ENCODE data around the gene PLCB3.
A peak's percentile ranks its signal among the peaks of the same experiment; 100 is the strongest.

Gene PLCB3

DNA sequence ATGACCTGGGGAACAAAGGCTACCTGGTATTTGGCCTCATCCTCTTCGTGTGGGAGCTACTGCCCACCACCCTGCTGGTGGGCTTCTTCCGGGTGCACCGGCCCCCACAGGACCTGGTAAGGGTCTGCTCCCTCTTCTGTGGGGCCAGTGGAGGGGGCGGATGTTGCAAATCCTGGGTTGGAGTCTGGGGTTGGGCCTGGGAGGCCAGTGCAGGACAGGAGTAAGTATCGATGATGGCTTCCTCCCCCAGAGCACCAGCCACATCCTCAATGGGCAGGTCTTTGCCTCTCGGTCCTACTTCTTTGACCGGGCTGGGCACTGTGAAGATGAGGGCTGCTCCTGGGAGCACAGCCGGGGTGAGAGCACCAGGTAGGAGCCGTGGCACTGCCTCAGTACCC is 37.0 kb downstream of the PLCB3 start:
- Histone ChIP-seq H3K36me3 (ENCODE audit: insufficient read depth, low read length) (no peaks in the 10 kb centered on the region), H3K4me1 (ENCODE audit: insufficient read depth, low read length) (peaks cover 25% of the 10 kb centered on the region), H3K27me3 (ENCODE audit: insufficient read depth, low read length) (peaks cover 40% of the 10 kb centered on the region), H2AFZ (ENCODE audit: low read depth, low read length) (no peak overlapping the region), H3K9me3 (ENCODE audit: low read length) (no peaks in the 10 kb centered on the region), H3K4me3 (ENCODE audit: low read length) (no peak overlapping the region)

DNA sequence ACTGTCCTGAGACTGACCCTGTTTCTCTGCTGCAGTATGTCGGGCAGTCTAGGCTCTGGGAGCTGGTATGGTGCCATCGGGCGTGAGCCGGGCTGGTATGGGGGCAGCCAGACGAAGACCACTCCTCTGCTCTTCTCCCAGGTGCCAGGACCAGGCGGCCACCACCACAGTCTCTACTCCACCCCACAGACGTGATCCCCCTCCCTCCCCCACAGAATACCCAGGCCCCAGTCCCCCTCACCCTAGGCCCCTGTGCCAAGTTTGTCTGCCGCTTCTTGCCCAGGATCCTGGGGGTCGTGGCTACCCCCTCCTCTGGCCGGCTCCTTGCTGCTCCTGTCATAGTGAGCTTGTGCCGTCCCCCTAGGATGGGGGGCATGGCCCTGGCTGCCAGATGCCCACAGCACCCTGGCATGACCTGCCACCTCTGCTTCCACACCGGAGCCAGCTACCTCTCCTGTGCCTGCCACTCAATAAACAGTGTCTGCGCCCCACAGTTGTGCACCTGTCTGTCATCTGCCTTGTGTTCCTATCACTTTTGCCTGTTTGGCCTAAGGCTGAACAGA is 37.8 kb downstream of the PLCB3 start:
- Histone ChIP-seq H2AFZ (ENCODE audit: low read depth, low read length) (no peak overlapping the region), H3K27me3 (ENCODE audit: insufficient read depth, low read length) (peaks cover 42% of the 10 kb centered on the region), H3K9me3 (ENCODE audit: low read length) (no peaks in the 10 kb centered on the region), H3K4me1 (ENCODE audit: insufficient read depth, low read length) (peaks cover 21% of the 10 kb centered on the region), H3K36me3 (ENCODE audit: insufficient read depth, low read length) (no peaks in the 10 kb centered on the region), H3K4me3 (ENCODE audit: low read length) (no peak overlapping the region)

DNA sequence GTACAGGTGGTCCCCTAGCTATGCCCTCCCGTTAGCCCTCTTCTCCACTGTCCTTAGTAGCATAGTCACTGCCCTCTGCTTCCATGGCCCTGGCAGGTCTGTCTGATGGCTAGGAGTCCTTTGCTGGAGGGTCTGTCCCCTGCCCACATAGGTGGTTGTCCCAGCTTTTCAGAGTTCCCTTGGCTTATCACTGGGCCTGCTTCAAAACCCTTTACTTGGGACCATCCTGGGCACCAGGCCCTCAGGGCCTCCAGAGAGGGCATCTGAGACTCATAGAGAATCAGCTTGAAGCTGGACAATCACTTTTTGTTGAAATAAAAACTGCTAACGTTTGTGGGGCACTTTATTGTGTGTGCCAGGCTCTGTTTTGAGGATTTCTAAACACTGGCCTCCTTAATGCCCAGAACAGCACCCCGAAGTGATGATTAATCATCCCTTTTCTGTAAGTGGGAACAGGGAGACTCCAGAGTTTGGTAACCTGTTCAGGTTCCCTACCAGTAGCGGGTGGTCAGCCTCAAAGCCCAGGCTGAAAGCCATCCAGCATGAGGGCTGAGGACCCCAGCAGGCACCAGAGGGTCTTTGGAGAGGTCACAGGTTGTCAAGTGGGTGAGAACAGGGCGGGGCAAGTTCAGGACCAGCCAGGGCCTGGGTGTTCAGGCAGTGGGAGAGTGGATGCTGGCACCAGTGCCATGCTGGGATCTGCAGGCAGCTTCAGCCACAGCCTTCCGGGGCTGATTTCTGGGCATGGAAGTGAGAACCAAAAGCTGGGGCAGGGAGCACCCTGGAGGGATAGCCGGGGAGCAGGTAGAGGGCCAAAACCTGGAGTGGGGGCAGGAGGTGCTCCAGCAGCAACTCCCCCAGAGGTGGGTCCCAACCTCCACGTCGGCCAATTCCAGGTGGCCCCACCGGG is 39.3 kb downstream of the PLCB3 start:
- no peak overlapping the region for H3K4me3 ChIP-seq (ENCODE audit: low read length)
- H2AFZ ChIP-seq (ENCODE audit: low read depth, low read length): no peak overlapping the region
- H3K36me3 ChIP-seq (ENCODE audit: insufficient read depth, low read length): no peaks in the 10 kb centered on the region
- H3K27me3 ChIP-seq (ENCODE audit: insufficient read depth, low read length): peaks cover 42% of the 10 kb centered on the region
- peaks cover 30% of the 10 kb centered on the region for H3K4me1 ChIP-seq (ENCODE audit: insufficient read depth, low read length)
- H3K9me3 ChIP-seq (ENCODE audit: low read length): no peaks in the 10 kb centered on the region

DNA sequence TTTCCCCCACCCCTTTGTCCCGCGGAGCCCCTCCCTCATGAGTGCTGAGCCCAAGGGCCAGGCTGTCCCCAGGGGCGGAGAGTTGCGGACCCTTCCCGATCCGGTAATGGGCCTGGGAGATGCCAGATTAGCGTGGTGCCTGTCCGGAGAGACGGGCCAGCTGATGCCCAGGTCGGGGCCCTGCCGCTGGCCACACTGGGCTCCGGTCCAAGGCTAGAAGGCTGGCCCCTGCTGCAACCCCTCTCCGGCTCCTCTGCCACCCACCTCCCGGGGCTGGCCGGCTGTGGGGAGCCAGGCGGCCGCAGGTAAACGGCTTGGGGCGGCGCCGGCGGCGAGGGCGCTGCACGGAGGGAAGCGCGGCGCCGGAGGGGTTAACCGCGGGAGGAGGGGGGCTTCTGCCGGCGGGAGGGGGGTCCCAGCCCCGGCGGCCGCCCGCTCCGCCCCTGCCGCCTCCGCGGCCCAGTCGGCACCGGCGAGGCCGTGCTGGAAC is 40.0 kb downstream of the PLCB3 start, which contains the start of gene KCNK4:
TSS of gene KCNK4 (plus strand) at position 41 of the 490 bp plus-strand sequence. CDS start 1,717 bp downstream, outside the sequence.
- no peaks in the 10 kb centered on the region for H3K36me3 ChIP-seq (ENCODE audit: insufficient read depth, low read length)
- peaks cover 25% of the 10 kb centered on the region for H3K4me1 ChIP-seq (ENCODE audit: insufficient read depth, low read length)
- peaks cover 49% of the 10 kb centered on the region for H3K27me3 ChIP-seq (ENCODE audit: insufficient read depth, low read length)
- peak within 1 kb of the TSS; percentile 38 for H3K4me3 ChIP-seq (ENCODE audit: low read length)
- peak within 1 kb of the TSS; percentile 23 for H2AFZ ChIP-seq (ENCODE audit: low read depth, low read length)
- no peaks in the 10 kb centered on the region for H3K9me3 ChIP-seq (ENCODE audit: low read length)

DNA sequence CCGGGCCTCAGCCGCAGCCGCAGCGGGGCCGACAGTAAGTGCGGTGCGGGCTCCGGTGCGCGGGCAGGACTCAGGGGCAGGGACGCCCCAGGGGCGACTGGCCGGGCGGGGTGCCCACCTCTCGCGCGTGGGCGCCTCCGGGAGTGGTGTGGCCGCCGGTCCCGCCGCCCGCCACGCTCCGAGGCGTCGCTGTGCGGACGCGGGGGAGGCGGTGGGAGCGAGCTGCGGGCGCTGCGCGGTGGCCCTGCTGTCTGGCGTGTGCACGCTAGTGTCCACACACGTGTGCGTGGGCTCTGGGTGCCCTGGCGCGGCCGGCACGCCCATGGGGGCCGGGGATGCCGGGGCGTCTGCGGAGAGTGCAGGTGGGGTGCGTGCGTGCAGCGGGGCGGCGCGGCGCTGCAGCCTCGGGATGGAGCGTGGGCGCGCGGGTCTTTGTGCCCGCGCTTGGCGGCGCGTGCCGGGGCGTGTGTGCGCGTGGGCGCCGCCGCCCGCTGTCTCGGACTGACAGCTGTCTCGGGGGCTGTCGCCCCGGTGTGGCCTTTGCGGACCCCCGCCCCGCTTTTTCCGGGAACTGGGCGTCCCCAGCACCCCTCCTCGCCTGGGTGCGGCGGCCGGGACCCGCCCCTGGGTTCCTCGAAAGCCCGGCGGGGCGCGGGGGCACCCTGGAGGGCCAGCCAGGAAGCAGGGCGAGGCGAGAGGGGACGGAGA is 40.6 kb downstream of the PLCB3 start:
- Histone ChIP-seq H3K4me1 (ENCODE audit: insufficient read depth, low read length) (peaks cover 20% of the 10 kb centered on the region), H3K27me3 (ENCODE audit: insufficient read depth, low read length) (peaks cover 53% of the 10 kb centered on the region), H3K4me3 (ENCODE audit: low read length) (peak overlapping the region; percentile 38), H3K36me3 (ENCODE audit: insufficient read depth, low read length) (no peaks in the 10 kb centered on the region), H2AFZ (ENCODE audit: low read depth, low read length) (peak overlapping the region; percentile 23), H3K9me3 (ENCODE audit: low read length) (no peaks in the 10 kb centered on the region)

DNA sequence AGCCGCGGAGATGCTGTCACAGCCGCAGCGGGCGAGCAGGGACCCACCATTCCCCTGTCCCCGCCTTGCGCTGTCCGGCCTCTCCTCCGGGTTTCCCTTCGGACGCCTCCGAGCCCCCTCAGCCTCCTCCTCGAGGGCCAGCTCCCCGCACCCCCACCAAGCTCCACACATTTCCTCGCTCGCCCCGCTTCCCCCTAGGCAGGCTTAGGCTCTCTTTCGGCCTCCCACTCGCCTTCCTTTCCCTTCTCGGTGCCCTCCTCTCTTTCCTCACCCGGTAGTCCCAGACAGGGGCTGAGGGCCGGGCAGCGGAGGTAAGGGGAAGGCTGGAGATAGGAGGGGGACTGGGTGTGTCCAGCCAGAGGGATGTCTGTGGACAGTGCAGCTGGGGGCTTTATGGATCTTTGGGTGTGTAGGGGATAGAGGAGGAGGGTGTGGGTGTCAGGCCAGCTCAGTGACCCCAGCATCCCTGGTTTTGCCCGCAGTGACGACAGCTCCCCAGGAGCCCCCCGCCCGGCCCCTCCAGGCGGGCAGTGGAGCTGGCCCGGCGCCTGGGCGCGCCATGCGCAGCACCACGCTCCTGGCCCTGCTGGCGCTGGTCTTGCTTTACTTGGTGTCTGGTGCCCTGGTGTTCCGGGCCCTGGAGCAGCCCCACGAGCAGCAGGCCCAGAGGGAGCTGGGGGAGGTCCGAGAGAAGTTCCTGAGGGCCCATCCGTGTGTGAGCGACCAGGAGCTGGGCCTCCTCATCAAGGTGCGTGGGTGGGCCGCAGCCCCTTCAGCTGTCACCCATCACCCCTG is 41.3 kb downstream of the PLCB3 start:
- peak overlapping the region; percentile 23 for H2AFZ ChIP-seq (ENCODE audit: low read depth, low read length)
- peaks cover 20% of the 10 kb centered on the region for H3K4me1 ChIP-seq (ENCODE audit: insufficient read depth, low read length)
- H3K27me3 ChIP-seq (ENCODE audit: insufficient read depth, low read length): peaks cover 60% of the 10 kb centered on the region
- no peaks in the 10 kb centered on the region for H3K9me3 ChIP-seq (ENCODE audit: low read length)
- peak overlapping the region; percentile 38 for H3K4me3 ChIP-seq (ENCODE audit: low read length)
- no peaks in the 10 kb centered on the region for H3K36me3 ChIP-seq (ENCODE audit: insufficient read depth, low read length)

DNA sequence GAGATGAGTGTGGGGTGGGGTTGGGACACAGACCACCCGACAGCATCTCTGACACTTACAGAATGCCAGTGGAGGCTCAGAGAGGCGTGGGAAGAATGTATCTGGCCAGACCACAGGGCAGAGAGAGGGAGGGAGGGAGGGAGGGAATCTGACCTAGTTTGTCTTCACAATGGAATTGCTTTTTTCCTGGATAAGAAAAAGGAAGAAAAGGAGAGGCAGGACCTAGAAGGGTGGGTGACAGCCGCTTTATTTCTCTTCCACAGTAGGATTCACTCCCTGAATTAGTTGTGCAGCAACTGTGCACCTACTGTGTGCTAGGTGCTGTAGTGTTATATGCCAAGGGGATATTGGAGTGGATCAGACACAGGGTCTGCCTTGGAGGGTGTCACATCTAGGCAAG is 43.4 kb downstream of the PLCB3 start:
- no peaks in the 10 kb centered on the region for H3K36me3 ChIP-seq (ENCODE audit: insufficient read depth, low read length)
- H3K9me3 ChIP-seq (ENCODE audit: low read length): no peaks in the 10 kb centered on the region
- peaks cover 28% of the 10 kb centered on the region for H3K4me1 ChIP-seq (ENCODE audit: insufficient read depth, low read length)
- no peak overlapping the region for H3K4me3 ChIP-seq (ENCODE audit: low read length)
- peaks cover 75% of the 10 kb centered on the region for H3K27me3 ChIP-seq (ENCODE audit: insufficient read depth, low read length)
- H2AFZ ChIP-seq (ENCODE audit: low read depth, low read length): no peak overlapping the region

DNA sequence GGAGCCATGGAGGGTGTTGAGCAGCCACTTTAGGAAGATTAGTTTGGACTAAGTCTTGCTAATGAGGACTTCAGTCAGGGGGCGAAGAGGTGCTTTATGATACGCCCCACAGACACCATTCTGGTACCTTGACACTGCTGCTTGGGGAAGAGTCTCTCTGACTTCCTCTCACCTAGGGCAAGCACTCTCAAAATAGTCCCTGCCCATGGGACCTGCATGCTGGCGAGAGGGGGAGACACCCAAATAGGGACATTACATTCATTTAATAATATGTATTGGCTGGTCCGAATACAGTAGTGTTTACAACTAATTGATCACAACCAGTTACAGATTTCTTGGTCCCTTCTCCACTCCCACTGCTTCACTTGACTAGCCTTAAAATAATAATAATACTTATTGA is 44.4 kb downstream of the PLCB3 start:
- Histone ChIP-seq H3K4me3 (ENCODE audit: low read length) (no peak overlapping the region), H3K27me3 (ENCODE audit: insufficient read depth, low read length) (peaks cover 77% of the 10 kb centered on the region), H3K9me3 (ENCODE audit: low read length) (no peaks in the 10 kb centered on the region), H2AFZ (ENCODE audit: low read depth, low read length) (no peak overlapping the region), H3K36me3 (ENCODE audit: insufficient read depth, low read length) (no peaks in the 10 kb centered on the region), H3K4me1 (ENCODE audit: insufficient read depth, low read length) (peaks cover 34% of the 10 kb centered on the region)

DNA sequence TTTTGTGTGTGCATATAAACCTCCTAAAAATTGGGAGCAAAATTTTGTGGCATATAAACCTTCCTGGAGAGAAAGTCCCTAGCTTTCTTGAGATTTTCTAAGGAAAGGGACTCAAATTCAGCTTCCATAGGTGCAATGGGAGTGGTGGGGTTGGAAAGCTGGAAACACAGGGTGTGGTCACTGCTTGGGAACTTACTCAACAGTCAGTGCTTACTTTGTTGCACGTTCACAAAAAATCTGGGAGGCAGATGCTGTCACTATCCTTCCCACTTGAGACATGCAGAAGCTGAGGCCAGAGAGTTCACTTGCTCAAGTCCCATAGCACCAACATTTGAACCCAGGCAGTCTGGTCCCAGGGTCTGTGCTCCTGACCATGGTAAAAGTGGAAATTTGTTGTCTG is 44.9 kb downstream of the PLCB3 start:
- H2AFZ ChIP-seq (ENCODE audit: low read depth, low read length): no peak overlapping the region
- no peak overlapping the region for H3K4me3 ChIP-seq (ENCODE audit: low read length)
- H3K4me1 ChIP-seq (ENCODE audit: insufficient read depth, low read length): peaks cover 34% of the 10 kb centered on the region
- H3K36me3 ChIP-seq (ENCODE audit: insufficient read depth, low read length): no peaks in the 10 kb centered on the region
- no peaks in the 10 kb centered on the region for H3K9me3 ChIP-seq (ENCODE audit: low read length)
- H3K27me3 ChIP-seq (ENCODE audit: insufficient read depth, low read length): peaks cover 73% of the 10 kb centered on the region

DNA sequence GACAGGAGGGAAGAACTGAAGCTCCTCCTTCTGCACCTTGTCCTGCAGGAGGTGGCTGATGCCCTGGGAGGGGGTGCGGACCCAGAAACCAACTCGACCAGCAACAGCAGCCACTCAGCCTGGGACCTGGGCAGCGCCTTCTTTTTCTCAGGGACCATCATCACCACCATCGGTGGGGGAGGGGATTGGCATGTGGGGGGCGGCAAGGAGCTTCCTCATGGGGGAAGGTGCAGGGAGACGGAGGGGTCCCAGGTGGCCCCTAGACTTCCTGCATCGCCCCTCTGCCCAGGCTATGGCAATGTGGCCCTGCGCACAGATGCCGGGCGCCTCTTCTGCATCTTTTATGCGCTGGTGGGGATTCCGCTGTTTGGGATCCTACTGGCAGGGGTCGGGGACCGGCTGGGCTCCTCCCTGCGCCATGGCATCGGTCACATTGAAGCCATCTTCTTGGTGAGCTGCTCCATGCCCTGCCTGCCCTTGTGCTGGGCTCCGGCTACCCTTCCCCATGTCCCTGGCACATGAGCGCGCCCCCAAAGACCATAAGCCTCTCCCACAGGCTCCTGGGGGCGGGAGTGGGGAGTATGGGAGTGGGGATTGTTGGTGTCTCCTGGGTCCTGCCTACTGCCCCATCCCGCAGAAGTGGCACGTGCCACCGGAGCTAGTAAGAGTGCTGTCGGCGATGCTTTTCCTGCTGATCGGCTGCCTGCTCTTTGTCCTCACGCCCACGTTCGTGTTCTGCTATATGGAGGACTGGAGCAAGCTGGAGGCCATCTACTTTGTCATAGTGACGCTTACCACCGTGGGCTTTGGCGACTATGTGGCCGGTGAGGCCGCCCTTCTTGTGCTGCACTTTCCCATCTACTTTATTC is 45.7 kb downstream of the PLCB3 start:
- peaks cover 29% of the 10 kb centered on the region for H3K4me1 ChIP-seq (ENCODE audit: insufficient read depth, low read length)
- no peak overlapping the region for H3K4me3 ChIP-seq (ENCODE audit: low read length)
- H3K27me3 ChIP-seq (ENCODE audit: insufficient read depth, low read length): peaks cover 65% of the 10 kb centered on the region
- no peaks in the 10 kb centered on the region for H3K36me3 ChIP-seq (ENCODE audit: insufficient read depth, low read length)
- no peak overlapping the region for H2AFZ ChIP-seq (ENCODE audit: low read depth, low read length)
- H3K9me3 ChIP-seq (ENCODE audit: low read length): no peaks in the 10 kb centered on the region

DNA sequence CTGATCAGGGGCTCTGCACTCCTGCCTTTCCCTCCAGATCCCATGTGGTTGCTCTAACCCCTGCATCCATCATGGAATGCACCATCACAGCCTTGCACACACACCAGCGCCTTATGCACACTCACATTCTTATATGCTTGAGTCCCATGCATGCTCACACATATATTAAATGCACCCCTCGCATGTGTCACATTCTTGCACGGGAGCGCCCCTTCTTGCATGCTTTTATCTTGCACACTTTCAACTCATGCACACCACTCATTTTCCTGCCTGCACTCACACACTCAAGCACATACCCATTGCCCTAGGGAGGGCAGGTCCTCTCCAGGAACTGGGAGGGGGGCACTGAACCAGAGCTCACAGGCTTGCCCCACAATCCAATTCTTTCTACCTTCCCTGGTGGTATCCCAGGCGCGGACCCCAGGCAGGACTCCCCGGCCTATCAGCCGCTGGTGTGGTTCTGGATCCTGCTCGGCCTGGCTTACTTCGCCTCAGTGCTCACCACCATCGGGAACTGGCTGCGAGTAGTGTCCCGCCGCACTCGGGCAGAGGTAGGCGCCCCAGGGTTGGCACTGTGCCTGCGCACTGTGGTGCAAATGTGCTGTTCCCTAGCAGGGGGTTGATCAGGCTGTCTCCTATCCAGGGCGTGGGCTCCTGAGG is 46.5 kb downstream of the PLCB3 start:
- H3K4me1 ChIP-seq (ENCODE audit: insufficient read depth, low read length): peaks cover 24% of the 10 kb centered on the region
- H3K27me3 ChIP-seq (ENCODE audit: insufficient read depth, low read length): peaks cover 57% of the 10 kb centered on the region
- H3K36me3 ChIP-seq (ENCODE audit: insufficient read depth, low read length): no peaks in the 10 kb centered on the region
- no peaks in the 10 kb centered on the region for H3K9me3 ChIP-seq (ENCODE audit: low read length)
- no peak overlapping the region for H3K4me3 ChIP-seq (ENCODE audit: low read length)
- no peak overlapping the region for H2AFZ ChIP-seq (ENCODE audit: low read depth, low read length)

All from neuron (in vitro differentiated cells).